HG03460 (cell line): ENCODE results near the gene GP1BA.

ENCODE experiments used
- ATAC-seq: cut with Tn5 transposase; IDR thresholded peaks from one replicate; pipeline ENCODE4 v1.9.1; 2021; ENCODE audit not compliant: unreplicated experiment

Gene GP1BA

DNA sequence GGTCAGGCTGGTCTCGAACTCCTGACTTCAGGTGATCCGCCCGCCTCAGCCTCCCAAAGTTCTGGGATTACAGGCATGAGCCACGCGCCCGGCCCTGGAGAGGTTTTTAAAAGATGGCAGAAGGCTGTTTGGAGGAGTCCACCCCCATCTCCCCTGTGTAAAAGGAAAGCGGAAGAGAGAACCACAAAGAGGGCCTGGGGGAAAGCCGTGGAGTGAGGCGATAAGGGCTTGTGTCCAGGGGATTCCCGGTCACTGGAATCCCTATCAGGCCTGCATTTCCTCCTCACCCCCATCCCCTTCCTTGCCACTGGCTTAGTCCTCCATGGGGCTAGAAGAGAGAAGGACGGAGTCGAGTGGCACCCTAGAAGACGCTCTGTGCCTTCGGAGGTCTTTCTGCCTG lies at the start of gene GP1BA:
GP1BA (plus strand) TSS at position 315 of the 400 bp plus-strand sequence. CDS start 328 bp downstream, outside the sequence.
- no peak for ATAC-seq

DNA sequence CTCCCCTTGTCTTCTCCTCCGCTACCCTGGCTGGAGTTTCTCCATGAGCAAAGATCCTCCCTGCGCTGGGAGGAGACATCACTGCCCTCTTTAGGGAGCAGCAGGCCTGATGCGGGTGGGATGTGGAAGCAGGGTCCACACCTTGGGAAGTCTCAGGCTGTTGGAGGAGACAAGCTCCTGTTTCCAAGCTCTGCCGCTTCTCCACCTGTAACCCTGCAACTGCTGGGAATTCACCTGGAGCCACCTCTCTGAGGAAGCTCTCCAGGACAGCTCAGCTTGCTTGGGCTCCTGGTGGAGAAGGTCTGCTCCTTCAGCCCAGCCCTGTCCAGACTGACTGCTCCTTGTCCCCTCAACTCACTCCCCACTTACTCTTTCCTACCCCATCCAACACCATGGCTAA lies 47.6 kb upstream of the GP1BA start:
- ATAC-seq: no peak

- no peak for ATAC-seq
These were observed 45.2 kb upstream of the GP1BA start for GRCh38 chr17:4886830-4887229.

DNA sequence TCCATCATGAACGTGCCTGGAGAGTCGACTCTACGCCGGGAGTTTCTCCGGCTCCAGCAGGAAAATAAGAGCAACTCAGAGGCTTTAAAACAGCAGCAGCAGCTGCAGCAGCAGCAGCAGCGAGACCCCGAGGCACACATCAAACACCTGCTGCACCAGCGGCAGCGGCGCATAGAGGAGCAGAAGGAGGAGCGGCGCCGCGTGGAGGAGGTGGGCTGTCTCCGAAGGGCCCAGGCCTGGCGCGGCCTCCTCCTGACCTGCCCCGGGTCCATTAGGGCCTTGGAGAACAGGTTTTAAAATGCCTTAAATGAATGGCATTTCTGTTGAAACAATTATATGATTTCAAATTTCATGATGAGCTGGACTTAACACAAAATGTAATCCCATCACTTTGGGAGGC lies 44.5 kb upstream of the GP1BA start:
- ATAC-seq: no peak

DNA sequence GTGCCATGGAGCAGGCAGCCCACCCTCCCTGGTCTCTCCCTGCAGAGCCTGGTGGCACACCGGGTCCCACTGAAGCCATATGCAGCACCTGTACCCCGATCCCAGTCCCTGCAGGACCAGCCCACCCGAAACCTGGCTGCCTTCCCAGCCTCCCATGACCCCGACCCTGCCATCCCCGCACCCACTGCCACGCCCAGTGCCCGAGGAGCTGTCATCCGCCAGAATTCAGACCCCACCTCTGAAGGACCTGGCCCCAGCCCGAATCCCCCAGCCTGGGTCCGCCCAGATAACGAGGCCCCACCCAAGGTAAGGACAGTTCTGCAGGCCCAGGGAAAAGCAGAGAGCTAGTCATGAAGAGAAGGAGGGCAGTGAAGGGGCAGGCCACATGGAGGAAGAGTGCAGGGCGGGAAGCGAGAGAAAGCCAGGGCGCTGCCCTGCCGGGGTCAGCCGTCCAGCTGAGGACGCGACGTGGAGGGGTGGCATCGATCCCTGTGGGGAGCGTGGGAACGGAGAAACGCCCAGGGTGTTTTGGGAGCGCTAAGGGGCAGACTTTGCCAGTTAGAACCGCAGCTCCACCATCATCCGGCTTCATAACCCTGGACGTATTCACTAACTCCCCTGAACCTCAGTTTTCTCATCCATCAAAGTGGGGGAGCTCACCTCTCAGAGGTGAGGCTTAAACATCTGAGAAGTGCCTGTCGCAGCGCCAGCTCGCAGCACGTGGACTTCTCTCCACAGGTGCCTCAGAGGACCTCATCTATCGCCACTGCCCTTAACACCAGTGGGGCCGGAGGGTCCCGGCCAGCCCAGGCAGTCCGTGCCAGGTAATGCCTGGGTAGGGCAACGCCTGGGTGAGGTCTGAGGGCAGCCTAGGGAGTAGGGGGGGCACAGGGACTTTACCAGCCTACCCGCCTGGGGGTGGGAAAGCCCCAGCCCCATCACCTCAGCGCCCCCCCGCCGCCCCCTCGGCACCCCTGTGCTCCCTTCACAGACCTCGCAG lies 40.4 kb upstream of the GP1BA start:
- ATAC-seq: no peak

DNA sequence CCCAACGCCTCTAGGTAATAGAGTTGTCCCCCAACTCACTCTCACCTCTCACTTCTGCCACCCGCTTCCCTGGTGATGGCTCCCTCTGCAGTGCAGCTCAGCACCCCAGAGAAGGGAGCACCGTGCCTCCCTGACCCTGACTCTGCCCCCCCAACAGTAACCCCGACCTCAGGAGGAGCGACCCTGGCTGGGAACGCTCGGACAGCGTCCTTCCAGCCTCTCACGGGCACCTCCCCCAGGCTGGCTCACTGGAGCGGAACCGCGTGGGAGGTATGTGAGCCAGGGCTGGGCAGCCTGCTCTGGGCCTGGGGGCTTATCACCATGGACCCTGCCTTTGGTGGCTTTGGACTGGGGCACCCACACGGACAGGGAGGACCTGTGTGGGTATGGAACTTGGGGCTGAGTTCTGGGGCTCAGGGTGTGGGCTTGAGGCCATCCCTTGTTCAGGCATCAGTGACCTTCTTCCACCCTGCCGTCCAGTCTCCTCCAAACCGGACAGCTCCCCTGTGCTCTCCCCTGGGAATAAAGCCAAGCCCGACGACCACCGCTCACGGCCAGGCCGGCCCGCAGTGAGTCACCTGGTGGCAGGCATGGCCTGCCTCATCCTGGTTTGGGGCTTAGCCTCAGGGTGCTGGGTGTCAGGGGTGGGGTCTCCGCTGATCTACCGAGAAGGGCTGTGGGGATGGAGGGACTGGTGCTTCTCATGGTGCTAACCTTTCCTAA lies 39.4 kb upstream of the GP1BA start:
- ATAC-seq: no peak

DNA sequence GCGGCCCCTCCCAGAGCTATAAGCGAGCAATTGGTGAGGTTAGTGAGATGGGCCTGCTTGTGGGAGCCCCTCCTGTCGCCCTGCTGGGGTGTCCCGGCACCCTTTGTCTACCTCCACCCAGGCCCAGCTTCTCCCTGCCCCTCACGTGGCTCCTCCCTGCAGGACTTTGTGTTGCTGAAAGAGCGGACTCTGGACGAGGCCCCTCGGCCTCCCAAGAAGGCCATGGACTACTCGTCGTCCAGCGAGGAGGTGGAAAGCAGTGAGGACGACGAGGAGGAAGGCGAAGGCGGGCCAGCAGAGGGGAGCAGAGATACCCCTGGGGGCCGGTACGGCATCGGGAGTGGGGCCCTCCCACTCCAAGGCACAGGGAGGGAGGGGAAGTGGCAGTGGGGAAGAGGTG lies 38.8 kb upstream of the GP1BA start:
- ATAC-seq: no peak

DNA sequence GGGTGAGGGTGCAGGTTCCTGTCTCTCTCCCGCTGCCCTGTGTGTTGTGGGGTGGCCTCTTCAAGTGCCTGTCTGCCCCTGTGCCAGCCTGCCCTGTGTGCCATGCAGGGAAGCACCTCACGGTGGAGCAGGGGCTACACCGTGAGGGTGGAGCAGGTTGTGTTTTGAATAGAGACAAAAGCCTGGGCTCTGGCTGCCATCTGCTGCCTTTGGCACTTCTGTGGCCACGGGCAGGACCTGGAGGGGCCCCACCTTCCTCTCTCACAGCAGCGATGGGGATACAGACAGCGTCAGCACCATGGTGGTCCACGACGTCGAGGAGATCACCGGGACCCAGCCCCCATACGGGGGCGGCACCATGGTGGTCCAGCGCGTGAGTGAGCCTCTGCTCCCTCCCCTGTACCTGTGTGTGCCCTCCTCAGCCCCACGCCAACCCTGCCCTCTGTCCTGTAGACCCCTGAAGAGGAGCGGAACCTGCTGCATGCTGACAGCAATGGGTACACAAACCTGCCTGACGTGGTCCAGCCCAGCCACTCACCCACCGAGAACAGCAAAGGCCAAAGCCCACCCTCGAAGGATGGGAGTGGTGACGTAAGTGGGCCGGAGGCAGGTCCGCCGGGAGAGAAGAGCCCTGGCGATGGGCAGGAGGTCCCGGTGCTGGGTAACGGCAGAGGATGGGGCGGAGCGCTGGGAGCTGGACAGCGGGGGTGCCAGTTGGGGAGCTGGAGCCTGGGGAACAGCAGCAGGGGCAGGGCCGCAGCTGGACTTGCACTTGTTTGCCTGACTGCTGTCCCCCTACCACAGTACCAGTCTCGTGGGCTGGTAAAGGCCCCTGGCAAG lies 38.1 kb upstream of the GP1BA start:
- no peak for ATAC-seq

- ATAC-seq: no peak
These were observed 37.0 kb upstream of the GP1BA start for GRCh38 chr17:4895121-4895520.

DNA sequence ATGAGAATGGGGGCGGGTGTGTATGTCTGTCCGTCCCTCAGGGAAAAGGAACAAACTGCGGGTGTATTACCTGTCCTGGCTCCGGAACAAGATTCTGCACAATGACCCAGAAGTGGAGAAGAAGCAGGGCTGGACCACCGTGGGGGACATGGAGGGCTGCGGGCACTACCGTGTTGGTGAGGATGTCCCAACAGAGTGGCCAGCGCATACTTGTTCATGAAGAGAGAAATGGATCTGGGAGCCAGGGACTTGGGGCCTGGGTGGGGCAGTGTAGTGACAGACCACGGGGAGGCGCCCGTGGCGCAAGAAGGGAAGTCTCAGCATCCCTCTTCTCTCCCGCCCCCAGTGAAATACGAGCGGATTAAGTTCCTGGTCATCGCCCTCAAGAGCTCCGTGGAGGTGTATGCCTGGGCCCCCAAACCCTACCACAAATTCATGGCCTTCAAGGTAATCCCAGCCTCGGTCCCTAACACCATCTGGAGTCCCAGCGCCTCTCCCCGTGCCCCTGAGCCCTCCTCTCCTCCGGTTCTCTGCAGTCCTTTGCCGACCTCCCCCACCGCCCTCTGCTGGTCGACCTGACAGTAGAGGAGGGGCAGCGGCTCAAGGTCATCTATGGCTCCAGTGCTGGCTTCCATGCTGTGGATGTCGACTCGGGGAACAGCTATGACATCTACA lies 36.3 kb upstream of the GP1BA start:
- no peak for ATAC-seq

GRCh38 chr17:4896332-4897197 lies 35.5 kb upstream of the GP1BA start:
- no peak for ATAC-seq

DNA sequence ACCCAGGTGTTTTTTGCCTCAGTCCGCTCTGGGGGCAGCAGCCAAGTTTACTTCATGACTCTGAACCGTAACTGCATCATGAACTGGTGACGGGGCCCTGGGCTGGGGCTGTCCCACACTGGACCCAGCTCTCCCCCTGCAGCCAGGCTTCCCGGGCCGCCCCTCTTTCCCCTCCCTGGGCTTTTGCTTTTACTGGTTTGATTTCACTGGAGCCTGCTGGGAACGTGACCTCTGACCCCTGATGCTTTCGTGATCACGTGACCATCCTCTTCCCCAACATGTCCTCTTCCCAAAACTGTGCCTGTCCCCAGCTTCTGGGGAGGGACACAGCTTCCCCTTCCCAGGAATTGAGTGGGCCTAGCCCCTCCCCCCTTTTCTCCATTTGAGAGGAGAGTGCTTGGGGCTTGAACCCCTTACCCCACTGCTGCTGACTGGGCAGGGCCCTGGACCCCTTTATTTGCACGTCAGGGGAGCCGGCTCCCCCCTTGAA lies 34.8 kb upstream of the GP1BA start:
- no peak for ATAC-seq

DNA sequence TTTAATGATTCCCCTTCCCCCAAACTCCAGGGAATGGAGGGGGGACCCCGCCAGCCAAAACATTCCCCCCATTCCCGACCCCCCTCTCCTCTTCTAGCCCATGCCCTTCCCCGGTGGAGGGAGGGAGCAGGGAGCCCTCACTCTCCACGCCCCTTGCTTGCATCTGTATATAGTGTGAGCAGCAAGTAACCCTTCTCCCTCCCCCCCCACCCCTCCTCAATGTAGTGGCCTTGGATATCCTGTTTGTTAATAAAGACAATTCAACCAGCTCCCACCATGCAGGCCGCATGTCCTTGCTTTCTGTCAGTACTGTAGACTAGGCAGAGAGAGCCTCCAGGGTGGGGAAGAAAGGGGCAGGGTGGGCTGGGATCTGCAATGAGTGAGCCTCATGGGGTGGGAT lies 34.3 kb upstream of the GP1BA start:
- no peak for ATAC-seq

DNA sequence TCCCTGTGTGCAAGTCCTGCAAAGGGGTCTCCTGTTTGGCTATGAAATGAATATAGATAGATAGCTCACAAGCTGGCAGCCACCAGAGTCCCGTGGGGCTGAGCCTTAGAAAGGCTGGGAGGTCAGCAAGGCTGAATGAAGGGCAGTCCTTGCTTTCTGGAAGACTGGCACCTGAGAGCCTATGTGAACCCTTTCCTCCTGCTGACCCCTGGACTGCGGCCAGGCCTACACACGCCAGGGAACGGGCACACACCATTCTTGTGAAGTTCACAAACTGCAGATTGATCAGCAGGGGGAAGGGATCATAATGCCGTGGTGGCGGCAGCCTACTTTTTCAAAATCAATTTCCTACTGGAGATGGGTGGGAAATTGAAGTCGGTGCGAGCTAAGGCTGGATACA lies 33.7 kb upstream of the GP1BA start:
- no peak for ATAC-seq

GRCh38 chr17:4898927-4899326 lies 33.1 kb upstream of the GP1BA start:
- ATAC-seq: no peak

- no peak for ATAC-seq
These were observed 32.5 kb upstream of the GP1BA start, which contains the start of gene C17orf107 for GRCh38 chr17:4899341-4900230. Gene C17orf107 (plus strand): TSS chr17:4899536. CDS start chr17:4899763, 227 bp downstream.

DNA sequence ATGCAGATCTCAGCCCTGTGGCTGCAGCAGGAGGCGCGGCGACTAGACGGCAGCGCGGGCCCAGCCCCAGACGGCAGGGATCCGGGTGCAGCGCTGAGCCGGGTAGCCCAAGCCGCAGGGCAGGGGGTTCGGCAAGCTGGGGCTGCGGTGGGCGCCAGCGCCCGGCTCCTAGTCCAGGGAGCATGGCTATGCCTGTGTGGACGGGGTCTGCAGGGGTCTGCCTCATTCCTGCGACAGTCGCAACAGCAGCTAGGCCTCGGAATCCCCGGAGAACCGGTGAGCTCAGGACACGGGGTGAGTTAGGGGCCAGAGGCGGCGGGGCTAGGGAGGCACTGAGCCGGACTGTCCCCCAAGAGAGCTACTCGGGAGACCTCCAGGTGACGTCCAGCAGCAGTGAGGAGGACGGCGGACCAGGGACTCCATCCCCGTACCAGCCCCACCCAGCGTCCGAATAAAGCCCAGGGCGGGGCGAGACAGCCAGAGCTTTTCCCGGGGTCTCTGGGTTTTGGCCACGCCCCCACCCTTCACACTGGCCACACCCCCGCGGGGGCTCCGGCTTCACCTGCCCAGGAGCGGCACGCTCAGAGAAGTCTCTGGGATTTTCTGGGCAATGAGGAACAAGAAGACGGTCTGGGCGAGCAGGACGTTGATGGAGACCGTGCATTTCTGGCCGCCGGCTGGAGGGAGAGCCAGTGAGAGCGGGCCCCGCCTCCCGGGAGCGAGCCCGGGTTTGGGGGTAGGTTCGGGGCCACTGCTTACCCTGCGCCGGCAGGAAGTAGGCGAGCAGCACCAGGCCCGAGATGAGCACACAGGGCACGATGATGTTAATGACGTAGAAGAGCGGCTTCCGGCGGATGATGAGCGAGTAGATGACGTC lies 31.6 kb upstream of the GP1BA start:
- no peak for ATAC-seq
